ENCODE measurements around the gene PLCB1.

Gene PLCB1

GRCh38 chr20:8229090-8229489 is 97.0 kb downstream of the PLCB1 start:
- TF ChIP-seq ZFX (IDR thresholded peaks at IDR 0.05), result no peak
- TF ChIP-seq, protein P1, sequence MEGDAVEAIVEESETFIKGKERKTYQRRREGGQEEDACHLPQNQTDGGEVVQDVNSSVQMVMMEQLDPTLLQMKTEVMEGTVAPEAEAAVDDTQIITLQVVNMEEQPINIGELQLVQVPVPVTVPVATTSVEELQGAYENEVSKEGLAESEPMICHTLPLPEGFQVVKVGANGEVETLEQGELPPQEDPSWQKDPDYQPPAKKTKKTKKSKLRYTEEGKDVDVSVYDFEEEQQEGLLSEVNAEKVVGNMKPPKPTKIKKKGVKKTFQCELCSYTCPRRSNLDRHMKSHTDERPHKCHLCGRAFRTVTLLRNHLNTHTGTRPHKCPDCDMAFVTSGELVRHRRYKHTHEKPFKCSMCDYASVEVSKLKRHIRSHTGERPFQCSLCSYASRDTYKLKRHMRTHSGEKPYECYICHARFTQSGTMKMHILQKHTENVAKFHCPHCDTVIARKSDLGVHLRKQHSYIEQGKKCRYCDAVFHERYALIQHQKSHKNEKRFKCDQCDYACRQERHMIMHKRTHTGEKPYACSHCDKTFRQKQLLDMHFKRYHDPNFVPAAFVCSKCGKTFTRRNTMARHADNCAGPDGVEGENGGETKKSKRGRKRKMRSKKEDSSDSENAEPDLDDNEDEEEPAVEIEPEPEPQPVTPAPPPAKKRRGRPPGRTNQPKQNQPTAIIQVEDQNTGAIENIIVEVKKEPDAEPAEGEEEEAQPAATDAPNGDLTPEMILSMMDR (conservative IDR thresholded peaks at IDR 0.05), result no peak
- no peak overlapping the region for H3K27ac ChIP-seq

GRCh38 chr20:8231038-8231437 is 99.0 kb downstream of the PLCB1 start:
- H3K27ac ChIP-seq, result no peak overlapping the region
- TF ChIP-seq ZFX (IDR thresholded peaks at IDR 0.05), result no peak
- TF ChIP-seq, protein P1 (conservative IDR thresholded peaks at IDR 0.05), result no peak

- H3K27ac ChIP-seq, result no peak overlapping the region
- TF ChIP-seq, protein P1 (conservative IDR thresholded peaks at IDR 0.05), result no peak
- no peak for TF ChIP-seq ZFX (IDR thresholded peaks at IDR 0.05)
These were observed 100.3 kb downstream of the PLCB1 start for GRCh38 chr20:8232332-8232731.

- no peak for TF ChIP-seq ZFX (IDR thresholded peaks at IDR 0.05)
- TF ChIP-seq, protein P1 (conservative IDR thresholded peaks at IDR 0.05), result no peak
- no peak overlapping the region for H3K27ac ChIP-seq
These were observed 102.5 kb downstream of the PLCB1 start for GRCh38 chr20:8234580-8234979.

DNA sequence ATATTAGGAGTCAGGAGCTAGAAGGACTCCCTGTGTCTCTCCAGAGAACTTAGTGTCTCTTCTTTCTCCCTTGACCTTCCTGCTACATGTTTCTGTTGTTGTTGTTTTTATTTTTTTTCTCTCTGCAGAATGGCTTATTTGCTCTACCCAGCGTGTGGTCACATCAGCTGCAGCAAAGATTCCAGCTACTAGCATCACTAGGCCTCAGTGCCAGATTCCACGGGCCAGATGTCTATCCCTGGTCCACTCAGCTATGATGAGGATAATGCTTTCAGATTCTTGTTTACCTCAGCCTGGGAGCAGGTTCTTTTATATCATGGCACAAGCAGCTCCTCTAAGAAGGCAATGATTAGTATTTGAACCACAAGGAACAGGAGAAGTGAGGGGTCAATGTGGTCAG is 110.0 kb downstream of the PLCB1 start:
- H3K27ac ChIP-seq, result no peak overlapping the region
- TF ChIP-seq ZFX (IDR thresholded peaks at IDR 0.05), result no peak
- TF ChIP-seq, protein P1 (conservative IDR thresholded peaks at IDR 0.05), result no peak

- H3K27ac ChIP-seq, result no peak overlapping the region
- TF ChIP-seq, protein P1 (conservative IDR thresholded peaks at IDR 0.05), result no peak
- TF ChIP-seq ZFX (IDR thresholded peaks at IDR 0.05), result no peak
These were observed 111.0 kb downstream of the PLCB1 start for GRCh38 chr20:8242827-8243724.

GRCh38 chr20:8244637-8245036 is 112.6 kb downstream of the PLCB1 start:
- H3K27ac ChIP-seq, result no peak overlapping the region
- TF ChIP-seq, protein P1 (conservative IDR thresholded peaks at IDR 0.05), result no peak
- no peak for TF ChIP-seq ZFX (IDR thresholded peaks at IDR 0.05)
